GM23338 (cell line): ENCODE measurements around the gene PLPP2.
"Not testable (repeated sequence)": the region's sequence is repeated elsewhere in the genome, so short reads cannot be mapped to it uniquely, and the experiment has no call there.

ENCODE experiments used
- CREB1 ChIP-seq: fragments of 250-450 bp; sonication (Bioruptor Pico); IDR thresholded peaks from 2 replicates; pipeline ENCODE4 v1.5.0; 2020; ENCODE audit warnings: low read depth, mild to moderate bottlenecking, moderate library complexity
- EZH2 ChIP-seq: fragments of 200-600 bp; sonication (generic); IDR thresholded peaks from one replicate; pipeline ENCODE4 v1.8.0; 2017; ENCODE audit warnings: antibody characterized with exemption, mild to moderate bottlenecking, low read depth; ENCODE audit not compliant: unreplicated experiment
- JUNB ChIP-seq: IDR thresholded peaks from one replicate; pipeline ENCODE4 v1.6.1; 2016; ENCODE audit warnings: antibody characterized with exemption; ENCODE audit not compliant: unreplicated experiment
- POLR2AphosphoS5 ChIP-seq: IDR thresholded peaks from 2 replicates; pipeline ENCODE4 v1.6.1; 2016; ENCODE audit warnings: antibody characterized with exemption, low read depth
- TF ChIP-seq, protein P1 (sequence below), 2 experiments: fragments of 200-600 bp in 1 of 2; sonication (generic) in 1 of 2; conservative IDR thresholded peaks; 2 replicates each; pipeline versions ENCODE4 v1.5.1 to v1.6.1; 2016 to 2017; ENCODE audit warnings: antibody characterized with exemption in 2 of 2, low read depth in 2 of 2, mild to moderate bottlenecking in 2 of 2, moderate library complexity in 1 of 2
- TF ChIP-seq, protein P2 (sequence below): IDR thresholded peaks from one replicate; pipeline ENCODE4 v1.6.1; 2018; ENCODE audit warnings: antibody characterized with exemption; ENCODE audit not compliant: unreplicated experiment

DNA sequence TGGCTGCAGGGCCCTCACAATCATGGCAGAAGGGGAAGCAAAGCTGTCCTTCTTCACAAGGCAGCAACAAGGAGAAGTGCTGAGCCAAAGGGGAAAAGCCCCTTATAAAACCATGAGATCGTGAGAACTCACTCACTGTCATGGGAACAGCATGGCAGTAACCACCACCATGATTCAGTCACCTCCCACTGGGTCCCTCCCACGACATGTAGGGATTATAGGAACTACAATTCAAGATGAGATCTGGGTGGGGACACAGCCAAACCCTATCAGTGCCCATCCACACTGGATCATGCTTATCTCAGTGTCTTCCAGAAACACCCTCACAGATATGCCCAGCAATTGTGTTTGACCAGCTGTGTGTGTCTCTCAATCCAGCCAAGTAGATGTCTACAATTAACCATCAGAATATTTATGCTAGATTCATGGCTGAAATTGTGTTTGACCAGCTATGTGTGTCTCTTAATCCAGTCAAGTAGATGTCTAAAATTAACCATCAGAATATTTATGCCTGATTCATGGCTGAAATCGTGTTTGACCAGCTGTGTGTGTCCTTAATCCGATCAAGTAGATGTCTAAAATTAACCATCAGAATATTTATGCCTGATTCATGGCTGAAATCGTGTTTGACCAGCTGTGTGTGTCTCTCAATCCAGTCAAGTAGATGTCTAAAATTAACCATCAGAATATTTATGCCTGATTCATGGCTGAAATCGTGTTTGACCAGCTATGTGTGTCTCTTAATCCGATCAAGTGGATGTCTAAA lies 38.6 kb downstream of the PLPP2 start:
- TF ChIP-seq, protein P1, sequence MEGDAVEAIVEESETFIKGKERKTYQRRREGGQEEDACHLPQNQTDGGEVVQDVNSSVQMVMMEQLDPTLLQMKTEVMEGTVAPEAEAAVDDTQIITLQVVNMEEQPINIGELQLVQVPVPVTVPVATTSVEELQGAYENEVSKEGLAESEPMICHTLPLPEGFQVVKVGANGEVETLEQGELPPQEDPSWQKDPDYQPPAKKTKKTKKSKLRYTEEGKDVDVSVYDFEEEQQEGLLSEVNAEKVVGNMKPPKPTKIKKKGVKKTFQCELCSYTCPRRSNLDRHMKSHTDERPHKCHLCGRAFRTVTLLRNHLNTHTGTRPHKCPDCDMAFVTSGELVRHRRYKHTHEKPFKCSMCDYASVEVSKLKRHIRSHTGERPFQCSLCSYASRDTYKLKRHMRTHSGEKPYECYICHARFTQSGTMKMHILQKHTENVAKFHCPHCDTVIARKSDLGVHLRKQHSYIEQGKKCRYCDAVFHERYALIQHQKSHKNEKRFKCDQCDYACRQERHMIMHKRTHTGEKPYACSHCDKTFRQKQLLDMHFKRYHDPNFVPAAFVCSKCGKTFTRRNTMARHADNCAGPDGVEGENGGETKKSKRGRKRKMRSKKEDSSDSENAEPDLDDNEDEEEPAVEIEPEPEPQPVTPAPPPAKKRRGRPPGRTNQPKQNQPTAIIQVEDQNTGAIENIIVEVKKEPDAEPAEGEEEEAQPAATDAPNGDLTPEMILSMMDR (conservative IDR thresholded peaks at IDR 0.05; ENCODE audit: low read depth in 2 of 2): not testable (repeated sequence)
- TF ChIP-seq JUNB; POLR2AphosphoS5; CREB1 (CRISPR knock-in tag); EZH2: not testable (repeated sequence)
- TF ChIP-seq, protein P2, sequence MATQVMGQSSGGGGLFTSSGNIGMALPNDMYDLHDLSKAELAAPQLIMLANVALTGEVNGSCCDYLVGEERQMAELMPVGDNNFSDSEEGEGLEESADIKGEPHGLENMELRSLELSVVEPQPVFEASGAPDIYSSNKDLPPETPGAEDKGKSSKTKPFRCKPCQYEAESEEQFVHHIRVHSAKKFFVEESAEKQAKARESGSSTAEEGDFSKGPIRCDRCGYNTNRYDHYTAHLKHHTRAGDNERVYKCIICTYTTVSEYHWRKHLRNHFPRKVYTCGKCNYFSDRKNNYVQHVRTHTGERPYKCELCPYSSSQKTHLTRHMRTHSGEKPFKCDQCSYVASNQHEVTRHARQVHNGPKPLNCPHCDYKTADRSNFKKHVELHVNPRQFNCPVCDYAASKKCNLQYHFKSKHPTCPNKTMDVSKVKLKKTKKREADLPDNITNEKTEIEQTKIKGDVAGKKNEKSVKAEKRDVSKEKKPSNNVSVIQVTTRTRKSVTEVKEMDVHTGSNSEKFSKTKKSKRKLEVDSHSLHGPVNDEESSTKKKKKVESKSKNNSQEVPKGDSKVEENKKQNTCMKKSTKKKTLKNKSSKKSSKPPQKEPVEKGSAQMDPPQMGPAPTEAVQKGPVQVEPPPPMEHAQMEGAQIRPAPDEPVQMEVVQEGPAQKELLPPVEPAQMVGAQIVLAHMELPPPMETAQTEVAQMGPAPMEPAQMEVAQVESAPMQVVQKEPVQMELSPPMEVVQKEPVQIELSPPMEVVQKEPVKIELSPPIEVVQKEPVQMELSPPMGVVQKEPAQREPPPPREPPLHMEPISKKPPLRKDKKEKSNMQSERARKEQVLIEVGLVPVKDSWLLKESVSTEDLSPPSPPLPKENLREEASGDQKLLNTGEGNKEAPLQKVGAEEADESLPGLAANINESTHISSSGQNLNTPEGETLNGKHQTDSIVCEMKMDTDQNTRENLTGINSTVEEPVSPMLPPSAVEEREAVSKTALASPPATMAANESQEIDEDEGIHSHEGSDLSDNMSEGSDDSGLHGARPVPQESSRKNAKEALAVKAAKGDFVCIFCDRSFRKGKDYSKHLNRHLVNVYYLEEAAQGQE: not testable (repeated sequence)
